DMS114 treated with DMSO at 0.1 percent for 48 hours (cell line): ENCODE measurements around the gene TMEFF2.
"Not testable (repeated sequence)": the region's sequence is repeated elsewhere in the genome, so short reads cannot be mapped to it uniquely, and the experiment has no call there.

Experiments
- DNase-seq: peaks from one replicate; lab custom pipeline; 2025; ENCODE audit not compliant: unreplicated experiment; lab: John Stamatoyannopoulos, UW

TMEFF2 gene

GRCh38 chr2:191938779-191939178, 256.0 kb downstream of the TMEFF2 start:
- DNase-seq = no peak

- DNase-seq = no peak
Observed at GRCh38 chr2:191936882-191937405, 257.8 kb downstream of the TMEFF2 start.

GRCh38 chr2:191935247-191935646, 259.5 kb downstream of the TMEFF2 start:
- DNase-seq = no peak

- no peak for DNase-seq
Observed at GRCh38 chr2:191933307-191934105, 261.2 kb downstream of the TMEFF2 start.

GRCh38 chr2:191932286-191932685, 262.4 kb downstream of the TMEFF2 start:
- DNase-seq = no peak

- no peak for DNase-seq
Observed at GRCh38 chr2:191931329-191931728, 263.4 kb downstream of the TMEFF2 start.

GRCh38 chr2:191930205-191930604, 264.5 kb downstream of the TMEFF2 start:
- no peak for DNase-seq

- no peak for DNase-seq
Observed at GRCh38 chr2:191929288-191929687, 265.4 kb downstream of the TMEFF2 start.

GRCh38 chr2:191927991-191928390, 266.7 kb downstream of the TMEFF2 start:
- DNase-seq = no peak

- DNase-seq = no peak
Observed at GRCh38 chr2:191927319-191927867, 267.3 kb downstream of the TMEFF2 start.

GRCh38 chr2:191926671-191927070, 268.1 kb downstream of the TMEFF2 start:
- no peak for DNase-seq

- DNase-seq = no peak
Observed at GRCh38 chr2:191923652-191923997, 271.1 kb downstream of the TMEFF2 start.

GRCh38 chr2:191922736-191923651, 271.7 kb downstream of the TMEFF2 start:
- no peak for DNase-seq

- not testable (repeated sequence) for DNase-seq
Observed at GRCh38 chr2:191921650-191922049, 273.1 kb downstream of the TMEFF2 start.

GRCh38 chr2:191920502-191920901, 274.2 kb downstream of the TMEFF2 start:
- DNase-seq = no peak

GRCh38 chr2:191917967-191918651, 276.6 kb downstream of the TMEFF2 start:
- no peak for DNase-seq

GRCh38 chr2:191917430-191917881, 277.3 kb downstream of the TMEFF2 start:
- no peak for DNase-seq

- DNase-seq = no peak
Observed at GRCh38 chr2:191916826-191917225, 277.9 kb downstream of the TMEFF2 start.

- no peak for DNase-seq
Observed at GRCh38 chr2:191915750-191916149, 279.0 kb downstream of the TMEFF2 start.

- no peak for DNase-seq
Observed at GRCh38 chr2:191913796-191914195, 280.9 kb downstream of the TMEFF2 start.

GRCh38 chr2:191912764-191913163, 282.0 kb downstream of the TMEFF2 start:
- DNase-seq = no peak
